Neural cell (in vitro differentiated cells): ENCODE measurements around the gene ADAM10.

Experiments
- CTCF ChIP-seq: fragments of 450-650 bp; IDR thresholded peaks from 2 replicates; pipeline ENCODE4 v1.5.1; 2014; ENCODE audit warnings: antibody characterized with exemption, mild to moderate bottlenecking, moderate library complexity; ENCODE audit not compliant: poor library complexity, severe bottlenecking
- EP300 ChIP-seq: fragments of 450-650 bp; conservative IDR thresholded peaks from 2 replicates; pipeline ENCODE4 v1.6.1; 2014; ENCODE audit warnings: antibody characterized with exemption, mild to moderate bottlenecking, moderate library complexity; ENCODE audit not compliant: poor library complexity, severe bottlenecking
- EZH2 ChIP-seq: fragments of 200-600, 300-800 bp; shearing (Covaris generic), sonication (generic); IDR thresholded peaks from 2 replicates; pipeline ENCODE4 v1.6.1; 2014; ENCODE audit warnings: antibody characterized with exemption, low read length, borderline replicate concordance, mild to moderate bottlenecking; ENCODE audit not compliant: insufficient read depth, poor library complexity, severe bottlenecking
- MXI1 ChIP-seq: fragments of 450-650 bp; conservative IDR thresholded peaks from 2 replicates; pipeline ENCODE4 v1.6.1; 2014; ENCODE audit warnings: antibody characterized with exemption, mild to moderate bottlenecking; ENCODE audit not compliant: poor library complexity, severe bottlenecking
- POLR2AphosphoS5 ChIP-seq: IDR thresholded peaks from 2 replicates; pipeline ENCODE4 v1.6.1; 2012
- RAD21 ChIP-seq: fragments of 450-650 bp; conservative IDR thresholded peaks from 2 replicates; pipeline ENCODE4 v1.6.1; 2014; ENCODE audit warnings: antibody characterized with exemption, mild to moderate bottlenecking, moderate library complexity
- REST ChIP-seq: IDR thresholded peaks from 2 replicates; pipeline ENCODE4 v1.6.1; 2012; ENCODE audit warnings: borderline replicate concordance
- SMC3 ChIP-seq: fragments of 450-650 bp; conservative IDR thresholded peaks from 2 replicates; pipeline ENCODE4 v1.6.1; 2014; ENCODE audit warnings: antibody characterized with exemption, mild to moderate bottlenecking, moderate library complexity; ENCODE audit not compliant: poor library complexity
- TAF1 ChIP-seq: IDR thresholded peaks from 2 replicates; pipeline ENCODE4 v1.6.1; 2012; ENCODE audit warnings: low read depth

GRCh38 chr15:58755350-58755749 lies 5.8 kb upstream of the ADAM10 start:
- TF ChIP-seq CTCF (no peak), POLR2AphosphoS5 (no peak), MXI1 (no peak), EZH2 (no peak), TAF1 (no peak), EP300 (no peak), REST (no peak), RAD21 (no peak), SMC3 (no peak)
